A549 treated with CpdA at 1 μM for 4 hours (cell line): Measurements from ENCODE around the gene GRB10. TPM values are rescaled to one million over a fixed set of nuclear protein-coding genes. Genes with fewer than 3 reads are reported as not detected.

Source experiments
- total RNA-seq: library from RNA; stranded (reverse); fragments of 200-300 nt; extraction: Qiagen RNA extraction; gene quantifications from 5 replicates; pipeline ENCODE4 v1.2.3, GENCODE V29; 2022; ENCODE audit warnings: low read depth

Gene GRB10
- 66.8 to 87.0 TPM (median 76.8 TPM) in 5 replicates for total RNA-seq

GRCh38 chr7:50782375-50783208 lies at the start of gene GRB10:
TSS of gene GRB10 (minus strand) at chr7:50782896. CDS start at chr7:50732322, 50,574 bp downstream.

DNA sequence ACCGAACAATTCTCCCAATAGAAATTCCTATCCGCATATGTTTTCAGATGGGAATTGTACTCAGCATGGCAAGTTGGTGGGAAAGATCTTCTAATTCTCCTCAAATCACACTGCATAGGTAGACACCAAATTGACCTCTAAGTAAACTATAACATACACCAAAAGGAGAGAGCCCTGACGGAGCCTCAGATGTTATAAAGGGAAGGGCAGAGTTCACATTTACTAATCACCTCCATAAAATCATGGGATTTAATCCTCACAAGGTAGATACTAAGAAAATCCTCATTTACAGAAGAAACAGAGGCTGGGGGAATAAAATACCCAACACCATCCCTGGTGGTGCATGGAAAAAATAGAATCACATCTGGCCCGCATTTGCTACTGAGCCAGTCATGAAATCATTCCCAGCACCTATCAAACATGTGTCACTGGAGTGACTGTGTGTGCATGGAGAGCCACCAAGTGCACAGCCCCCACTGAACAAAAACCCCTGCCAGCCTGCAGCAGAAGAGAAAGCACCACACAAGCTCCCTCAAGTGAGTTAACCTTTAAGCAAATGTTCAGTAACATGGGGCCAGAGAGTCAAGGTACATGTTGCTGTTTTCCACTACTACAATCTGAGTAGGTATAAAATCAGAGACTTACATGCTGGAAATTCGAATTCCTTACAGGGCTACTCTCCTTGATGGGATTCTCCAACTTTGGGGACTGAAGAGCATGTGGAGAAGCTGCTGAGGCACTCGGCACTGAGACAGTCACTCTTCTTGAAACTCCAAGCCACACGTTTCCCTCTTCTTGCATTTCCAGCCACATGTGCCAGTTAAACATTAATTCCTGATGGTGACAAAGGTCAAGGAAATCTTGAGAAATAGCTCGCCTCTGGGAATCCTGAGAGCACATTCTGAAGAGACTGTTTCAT lies 217.8 kb downstream of the GRB10 start, which contains the start of gene DDC:
Gene DDC (minus strand): TSS at position 766 of the 919 bp plus-strand sequence. CDS start 21,320 bp downstream, outside the sequence.

Other genes with a start within 250 kb of the GRB10 start
- gene DDC, start 217.5 kb downstream of the GRB10 start, total RNA-seq, result 0.77 to 1.6 TPM (median 1.2 TPM) in 5 replicates